SHP77 treated with DMSO at 0.1 percent for 48 hours (cell line): ENCODE data around the gene PIGZ.
A peak's percentile ranks its signal among the peaks of the same experiment; 100 is the strongest.
"Not testable (repeated sequence)": the region's sequence is repeated elsewhere in the genome, so short reads cannot be mapped to it uniquely, and the experiment has no call there.

Experiments used
- DNase-seq: peaks from one replicate; lab custom pipeline; 2025; lab: John Stamatoyannopoulos, UW

Gene PIGZ

GRCh38 chr3:196949750-196950149 lies 18.9 kb downstream of the PIGZ start:
- DNase-seq, result no peak

- DNase-seq, result no peak
Observed at GRCh38 chr3:196949285-196949619, 19.4 kb downstream of the PIGZ start.

- no peak for DNase-seq
Observed at GRCh38 chr3:196948442-196949284, 20.0 kb downstream of the PIGZ start.

GRCh38 chr3:196947860-196948441 lies 20.7 kb downstream of the PIGZ start:
- DNase-seq, result no peak

GRCh38 chr3:196947136-196947859 lies 21.3 kb downstream of the PIGZ start:
- no peak for DNase-seq

- not testable (repeated sequence) for DNase-seq
Observed at GRCh38 chr3:196944037-196944790, 24.4 kb downstream of the PIGZ start.

GRCh38 chr3:196942915-196943277 lies 25.7 kb downstream of the PIGZ start:
- DNase-seq, result no peak

GRCh38 chr3:196942226-196942914 lies 26.3 kb downstream of the PIGZ start, which contains the start of gene NCBP2:
NCBP2 (minus strand) TSS chr3:196942528; CDS start chr3:196942503, 25 bp downstream.
- DNase-seq, result peak; percentile 37

GRCh38 chr3:196941729-196942225 lies 26.9 kb downstream of the PIGZ start:
- DNase-seq, result no peak

GRCh38 chr3:196938576-196938975 lies 30.1 kb downstream of the PIGZ start:
- no peak for DNase-seq

GRCh38 chr3:196938124-196938523 lies 30.5 kb downstream of the PIGZ start:
- DNase-seq, result no peak

GRCh38 chr3:196936288-196936687 lies 32.3 kb downstream of the PIGZ start:
- no peak for DNase-seq

- no peak for DNase-seq
Observed at GRCh38 chr3:196932600-196932999, 36.0 kb downstream of the PIGZ start.

GRCh38 chr3:196931828-196932587 lies 36.6 kb downstream of the PIGZ start:
- no peak for DNase-seq

- DNase-seq, result no peak
Observed at GRCh38 chr3:196931157-196931556, 37.5 kb downstream of the PIGZ start.

GRCh38 chr3:196927571-196928453 lies 40.8 kb downstream of the PIGZ start:
- DNase-seq, result no peak

- DNase-seq, result no peak
Observed at GRCh38 chr3:196920733-196921132, 47.9 kb downstream of the PIGZ start.

- DNase-seq, result no peak
Observed at GRCh38 chr3:196918968-196919367, 49.7 kb downstream of the PIGZ start.

GRCh38 chr3:196916995-196917394 lies 51.6 kb downstream of the PIGZ start:
- no peak for DNase-seq

- no peak for DNase-seq
Observed at GRCh38 chr3:196916221-196916620, 52.4 kb downstream of the PIGZ start.
